Kidney (tissue), 14 donors: Measurements from ENCODE around the gene DEK. TPM values are rescaled to one million over a fixed set of nuclear protein-coding genes. Genes with fewer than 3 reads are reported as not detected.

Experiments
- DNase-seq, 5 donors: peaks; one replicate each; pipeline ENCODE4 v3.0.0-alpha.2; 2013 to 2020
- FAIRE-seq: peaks from 2 replicates; lab custom pipeline; 2012; peaks lifted over from hg19 to GRCh38; lab: Jason Lieb, UNC
- H3K27ac ChIP-seq, 2 donors: one replicate each; pipeline ENCODE4 v1.7.0; 2013; ENCODE audit warnings: low read depth in 2 of 2, low read length in 2 of 2, inconsistent platforms in 1 of 2
- H3K27me3 ChIP-seq: one replicate; pipeline ENCODE4 v1.7.1; 2013; ENCODE audit warnings: low read length, inconsistent platforms; ENCODE audit not compliant: control insufficient read depth, insufficient read depth
- H3K36me3 ChIP-seq, 3 donors: one replicate each; pipeline versions ENCODE4 v1.7.0 to v1.7.1; 2013; ENCODE audit warnings: low read length in 3 of 3, control low read depth in 1 of 3, inconsistent platforms in 1 of 3; ENCODE audit not compliant: insufficient read depth in 3 of 3, control insufficient read depth in 2 of 3
- H3K4me1 ChIP-seq, 3 donors: one replicate each; pipeline versions ENCODE4 v1.7.0 to v1.7.1; 2013; ENCODE audit warnings: low read length in 3 of 3, inconsistent platforms in 1 of 3, low read depth in 1 of 3; ENCODE audit not compliant: control insufficient read depth in 2 of 3, insufficient read depth in 2 of 3
- H3K4me3 ChIP-seq, 3 donors: one replicate each; pipeline versions ENCODE4 v1.7.0 to v1.8.1; 2013; ENCODE audit warnings: low read length in 3 of 3, control low read depth in 1 of 3, inconsistent platforms in 1 of 3
- H3K9ac ChIP-seq, 3 donors: one replicate each; pipeline versions ENCODE4 v1.7.0 to v1.7.1; 2013; ENCODE audit warnings: low read length in 3 of 3, control low read depth in 1 of 3, inconsistent platforms in 1 of 3
- H3K9me3 ChIP-seq, 3 donors: one replicate each; pipeline versions ENCODE4 v1.7.0 to v1.7.1; 2013; ENCODE audit warnings: low read length in 3 of 3, control low read depth in 1 of 3, inconsistent platforms in 1 of 3; ENCODE audit not compliant: control insufficient read depth in 2 of 3, insufficient read depth in 1 of 3
- intact Hi-C: fragments of 100-400 bp; cut with DNase I; formaldehyde crosslinking; loops from one replicate; pipeline ENCODE4 v1.11.1; 2022
- polyA plus RNA-seq: library from polyadenylated mRNA; stranded (reverse); fragments of 350-450 nt; fragmentation: Illumina TruSeq; extraction: RNeasy Lipid Tissue Mini Kit (QIAGEN cat#74804); gene quantifications from one replicate; pipeline ENCODE4 v1.2.3, GENCODE V29; 2014; ENCODE audit warnings: low read depth, low replicate concordance; ENCODE audit not compliant: insufficient read depth
- total RNA-seq: library from RNA; stranded (reverse); fragmentation: NEBNext Ultra II Directional; extraction: Animal tissue kit (Norgen Biotek cat#: 25700); gene quantifications from one replicate; pipeline ENCODE4 v1.2.1, GENCODE V29; 2021
- TF ChIP-seq, protein P1 (sequence below): IDR thresholded peaks from 3 replicates; pipeline ENCODE4 v1.5.1; 2012; ENCODE audit warnings: mild to moderate bottlenecking, moderate library complexity, borderline replicate concordance; ENCODE audit not compliant: insufficient read depth; ENCODE audit errors: extremely low read depth
- donor health status: control.
- donor health status: control.
- donor health status: control.
- donor health status: control.
- donor health status: control.
- donor health status: DM: yes; HTN: yes; CAD: no.
- donor health status: Normal renal cell carcinoma (clear cell type).

DEK gene
- total and polyA plus RNA-seq, 2 donors from 2014 or later, result 23.7 to 67.2 TPM

DNA sequence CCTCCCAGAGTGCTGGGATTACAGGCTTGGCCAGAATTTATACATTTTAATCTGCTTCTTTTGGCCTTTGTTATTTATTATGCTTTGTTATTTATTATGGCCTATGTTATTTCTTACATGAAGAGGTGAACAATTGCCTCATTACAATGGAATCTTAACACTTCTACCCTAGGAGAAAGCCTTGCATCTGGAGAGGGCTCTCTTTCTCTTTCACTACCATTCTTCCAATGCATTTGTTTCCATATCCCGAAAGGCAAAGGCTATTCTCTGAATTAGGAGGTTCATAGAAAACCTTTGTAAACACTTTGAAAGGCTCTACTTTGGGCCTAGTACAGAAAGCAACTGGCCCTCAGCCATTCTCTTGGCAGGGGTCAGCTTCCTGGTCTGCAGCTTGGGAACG, 19.9 kb upstream of the DEK start:
- no peak for DNase-seq
- no peaks in the 10 kb centered on the region for H3K36me3 ChIP-seq
- intact Hi-C loops, result no loop called here
- H3K4me1 ChIP-seq, result no peaks in the 10 kb centered on the region
- no peaks in the 10 kb centered on the region for H3K27me3 ChIP-seq
- H3K27ac ChIP-seq, result no peak overlapping the region
- TF ChIP-seq, protein P1, sequence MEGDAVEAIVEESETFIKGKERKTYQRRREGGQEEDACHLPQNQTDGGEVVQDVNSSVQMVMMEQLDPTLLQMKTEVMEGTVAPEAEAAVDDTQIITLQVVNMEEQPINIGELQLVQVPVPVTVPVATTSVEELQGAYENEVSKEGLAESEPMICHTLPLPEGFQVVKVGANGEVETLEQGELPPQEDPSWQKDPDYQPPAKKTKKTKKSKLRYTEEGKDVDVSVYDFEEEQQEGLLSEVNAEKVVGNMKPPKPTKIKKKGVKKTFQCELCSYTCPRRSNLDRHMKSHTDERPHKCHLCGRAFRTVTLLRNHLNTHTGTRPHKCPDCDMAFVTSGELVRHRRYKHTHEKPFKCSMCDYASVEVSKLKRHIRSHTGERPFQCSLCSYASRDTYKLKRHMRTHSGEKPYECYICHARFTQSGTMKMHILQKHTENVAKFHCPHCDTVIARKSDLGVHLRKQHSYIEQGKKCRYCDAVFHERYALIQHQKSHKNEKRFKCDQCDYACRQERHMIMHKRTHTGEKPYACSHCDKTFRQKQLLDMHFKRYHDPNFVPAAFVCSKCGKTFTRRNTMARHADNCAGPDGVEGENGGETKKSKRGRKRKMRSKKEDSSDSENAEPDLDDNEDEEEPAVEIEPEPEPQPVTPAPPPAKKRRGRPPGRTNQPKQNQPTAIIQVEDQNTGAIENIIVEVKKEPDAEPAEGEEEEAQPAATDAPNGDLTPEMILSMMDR, result no peak
- H3K9me3 ChIP-seq, result no peaks in the 10 kb centered on the region
- FAIRE-seq, result no peak
- no peak overlapping the region for H3K9ac ChIP-seq
- H3K4me3 ChIP-seq, result no peak overlapping the region

DNA sequence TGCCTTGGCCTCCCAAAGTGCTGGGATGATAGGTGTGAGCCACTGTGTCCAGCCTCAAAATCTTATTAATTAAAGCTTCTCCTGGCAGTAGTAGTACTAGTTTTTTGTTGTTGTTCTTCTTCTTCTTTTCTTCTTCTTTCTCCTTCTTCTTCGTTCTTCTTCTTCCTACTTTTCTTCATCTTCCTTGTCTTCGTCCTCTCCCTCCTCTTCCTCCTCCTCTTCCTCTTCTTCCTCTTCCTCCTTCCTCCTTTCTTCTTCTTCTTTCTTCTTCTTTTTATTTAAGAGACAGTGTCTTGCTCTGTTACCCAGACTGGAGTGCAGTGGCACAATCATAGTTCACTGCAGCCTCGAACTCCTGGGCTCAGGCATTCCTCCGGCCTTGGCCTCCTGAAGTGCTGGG, 17.2 kb upstream of the DEK start:
- DNase-seq, result no peak
- no peak for FAIRE-seq

DNA sequence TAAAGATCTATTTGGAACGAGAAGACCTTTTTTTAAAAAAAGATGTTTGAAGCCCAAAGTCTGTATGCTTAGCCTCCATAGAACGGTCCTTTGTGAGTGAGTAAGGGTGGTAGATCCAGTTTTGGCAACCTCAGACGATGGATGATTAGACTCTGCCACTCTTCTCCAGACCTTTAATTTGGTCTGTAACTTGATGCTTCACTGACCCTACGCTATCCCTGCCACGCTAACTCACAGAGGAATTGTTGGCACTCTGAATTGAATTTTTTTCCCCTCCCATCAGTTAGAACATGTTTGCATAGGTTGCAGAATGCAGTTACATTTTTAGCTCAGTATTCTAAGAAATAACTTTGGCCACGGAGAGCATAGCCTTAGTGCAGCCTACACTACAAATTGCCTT, 15.8 kb upstream of the DEK start:
- H3K9me3 ChIP-seq, result no peaks in the 10 kb centered on the region
- H3K4me3 ChIP-seq, result no peak overlapping the region
- no peaks in the 10 kb centered on the region for H3K36me3 ChIP-seq
- no peak overlapping the region for H3K9ac ChIP-seq
- intact Hi-C loops, result no loop called here
- DNase-seq (peak in 3 of 5 donors; percentile 20 to 72 (median 60)), FAIRE-seq (no peak)
- peaks cover 0 to 3% (median 0%) of the 10 kb centered on the region in 3 donors for H3K4me1 ChIP-seq
- H3K27ac ChIP-seq, result no peak overlapping the region
- H3K27me3 ChIP-seq, result peaks cover 6% of the 10 kb centered on the region
- TF ChIP-seq, protein P1, result no peak

More for the DNA sequence above, 17.2 kb upstream of the DEK start:
- Histone ChIP-seq H3K27ac (no peak overlapping the region), H3K4me3 (no peak overlapping the region), H3K27me3 (peaks cover 3% of the 10 kb centered on the region), H3K36me3 (no peaks in the 10 kb centered on the region), H3K9ac (no peak overlapping the region), H3K9me3 (no peaks in the 10 kb centered on the region), H3K4me1 (peaks cover 0 to 3% (median 0%) of the 10 kb centered on the region in 3 donors)
- intact Hi-C loops, result no loop called here
- TF ChIP-seq, protein P1, result no peak

DNA sequence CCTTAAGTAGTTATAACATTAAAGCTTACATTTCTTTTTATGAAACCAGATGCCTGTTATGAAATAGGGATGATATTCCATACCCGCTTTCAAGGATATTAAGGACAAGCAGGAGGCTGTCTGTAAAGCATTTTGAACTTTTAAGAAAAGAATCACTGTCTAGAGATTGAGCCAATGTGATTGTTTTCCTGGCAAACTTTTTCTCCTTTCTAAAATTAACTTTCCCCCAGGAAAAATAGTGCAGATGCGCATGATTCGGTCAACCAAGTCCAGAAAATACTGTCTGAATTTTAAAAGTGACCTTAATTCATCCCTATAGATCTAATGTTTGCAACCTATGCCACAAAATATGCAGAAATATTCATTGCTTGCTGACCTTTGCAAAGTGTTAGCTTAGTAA, 15.1 kb upstream of the DEK start:
- DNase-seq (no peak), FAIRE-seq (no peak)
- Histone ChIP-seq H3K27ac (no peak overlapping the region), H3K4me3 (no peak overlapping the region), H3K36me3 (no peaks in the 10 kb centered on the region), H3K4me1 (peaks cover 0 to 3% (median 0%) of the 10 kb centered on the region in 3 donors), H3K9me3 (no peaks in the 10 kb centered on the region), H3K9ac (no peak overlapping the region), H3K27me3 (peaks cover 6% of the 10 kb centered on the region)
- intact Hi-C loops, result no loop called here
- TF ChIP-seq, protein P1, result no peak
